Testis (tissue), 3 donors: ENCODE data around the gene DNAJB6. TPM values are rescaled to one million over a fixed set of nuclear protein-coding genes. Genes with fewer than 3 reads are reported as not detected.

Experiments
- DNase-seq: peaks from one replicate; pipeline ENCODE4 v3.0.0-alpha.2; 2019
- H3K27ac ChIP-seq, 2 donors: fragments of 200-600 bp; sonication (generic); one replicate each; pipeline ENCODE4 v1.5.1; 2019
- H3K27me3 ChIP-seq: fragments of 200-600 bp; sonication (generic); one replicate; pipeline ENCODE4 v1.5.1; 2019
- H3K36me3 ChIP-seq: fragments of 200-600 bp; sonication (generic); one replicate; pipeline ENCODE4 v1.5.1; 2017; ENCODE audit warnings: low read depth; ENCODE audit errors: missing control alignments
- H3K4me1 ChIP-seq: fragments of 200-600 bp; sonication (generic); one replicate; pipeline ENCODE4 v1.5.1; 2019
- H3K4me3 ChIP-seq, 2 donors: fragments of 200-600 bp; sonication (generic); one replicate each; pipeline ENCODE4 v1.5.1; 2017 to 2019
- H3K9me3 ChIP-seq: fragments of 200-600 bp; sonication (generic); one replicate; pipeline ENCODE4 v1.5.1; 2017
- CTCF ChIP-seq, 3 experiments: fragments of 450-650 bp in 2 of 3; fragments of 200-600 bp in 1 of 3; sonication (generic) in 1 of 3; IDR thresholded peaks; one replicate each; pipeline ENCODE4 v1.5.1; 2016 to 2019; ENCODE audit warnings: antibody characterized with exemption in 3 of 3, mild to moderate bottlenecking in 2 of 3, moderate library complexity in 1 of 3
- POLR2A ChIP-seq: fragments of 450-650 bp; IDR thresholded peaks from one replicate; pipeline ENCODE4 v1.6.1; 2017; ENCODE audit warnings: antibody characterized with exemption, mild to moderate bottlenecking, moderate library complexity
- WGBS, 2 donors: methylation state at CpG; one replicate each; pipeline ENCODE4 v1.1.5; 2018; 5-methylcytosine and 5-hydroxymethylcytosine counted together
- intact Hi-C: fragments of 100-400 bp; cut with DNase I; formaldehyde crosslinking; loops from one replicate; pipeline ENCODE4 v1.15.1; 2023; ENCODE audit warnings: low total_unique reads
- polyA plus RNA-seq: library from polyadenylated mRNA; stranded (reverse); fragments of 350-450 nt; fragmentation: Illumina TruSeq; extraction: RNeasy Lipid Tissue Mini Kit (QIAGEN cat#74804); gene quantifications from one replicate; pipeline ENCODE4 v1.2.3, GENCODE V29; 2014; ENCODE audit warnings: low read depth, low replicate concordance; ENCODE audit not compliant: insufficient read depth
- total RNA-seq, 2 donors: library from RNA; depleted of rRNA; stranded (reverse); fragments of >200 nt; gene quantifications; one replicate each; pipeline ENCODE4 v1.2.3, GENCODE V29; 2016

The DNAJB6 gene
- total and polyA plus RNA-seq, 3 donors from 2014 or later = 154 to 262 (median 172) TPM

DNA sequence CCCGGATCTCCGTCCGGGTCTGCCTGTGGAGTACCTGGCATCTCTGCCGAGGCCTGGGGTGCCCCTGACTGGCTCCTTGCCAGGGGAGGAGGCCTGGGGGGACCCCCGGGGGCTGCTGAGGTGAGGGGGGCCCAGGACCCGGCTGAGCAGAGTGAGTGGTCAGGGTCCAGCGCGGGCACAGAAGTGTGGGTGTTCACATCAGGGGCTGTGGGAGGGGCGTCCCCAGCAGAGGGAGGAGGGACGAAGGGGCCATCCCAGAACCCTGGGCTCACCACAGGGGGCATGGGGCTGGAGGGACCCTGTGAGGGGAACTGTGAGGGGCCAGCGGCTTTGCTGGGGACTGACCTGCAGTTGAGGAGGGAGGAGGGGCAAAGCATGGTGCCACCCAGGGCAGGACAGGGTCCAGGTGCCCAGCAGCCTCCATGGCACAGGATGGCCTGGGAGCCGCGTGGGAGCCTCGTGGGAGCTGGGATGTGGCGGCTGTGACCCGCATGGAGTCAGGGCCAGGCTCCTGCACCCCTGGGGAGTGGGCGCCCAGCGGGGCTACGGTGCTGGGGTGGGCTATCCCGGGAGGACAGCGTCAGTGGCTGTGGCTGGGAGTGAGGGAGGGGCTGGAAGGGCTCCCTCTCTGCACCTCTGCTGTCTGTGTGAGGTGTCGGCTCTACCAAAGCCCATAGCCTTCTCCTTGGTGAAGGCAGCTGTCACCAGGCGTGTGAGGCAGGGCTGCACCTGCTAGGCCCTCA lies 91.2 kb downstream of the DNAJB6 start:
- Histone ChIP-seq H3K27ac (no peak overlapping the region), H3K4me1 (peaks cover 7% of the 10 kb centered on the region), H3K4me3 (no peak overlapping the region), H3K27me3 (no peaks in the 10 kb centered on the region), H3K36me3 (no peaks in the 10 kb centered on the region), H3K9me3 (no peaks in the 10 kb centered on the region)
- no peak for TF ChIP-seq POLR2A
- no peak for TF ChIP-seq CTCF (IDR thresholded peaks at IDR 0.05)
- WGBS, 2 donors = 88 to 100% methylated on average over 1 to 23 of the region's 23 CpGs
- no peak for DNase-seq
- intact Hi-C loops = no loop called here

DNA sequence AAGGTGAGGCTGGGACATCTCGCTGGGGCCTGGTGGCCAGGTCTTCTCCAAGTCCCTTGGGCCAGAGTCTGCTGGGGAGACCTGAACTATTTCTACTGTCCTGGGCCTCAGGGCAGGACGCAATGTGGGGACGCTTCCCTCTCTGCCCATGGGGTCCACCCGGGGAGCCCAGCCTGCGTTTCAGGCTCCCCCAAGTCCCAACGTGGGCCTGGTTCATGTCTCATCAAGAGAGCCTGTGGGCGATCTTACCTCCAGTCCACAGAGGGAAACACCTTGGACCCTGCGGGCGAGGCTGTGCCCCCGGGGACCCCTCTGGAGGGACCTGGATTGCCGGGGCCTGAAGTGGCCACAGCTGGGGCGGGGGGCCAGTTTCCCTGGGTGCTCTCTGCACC lies 91.7 kb downstream of the DNAJB6 start:
- no peak for DNase-seq
- Histone ChIP-seq H3K4me1 (peaks cover 7% of the 10 kb centered on the region), H3K4me3 (no peak overlapping the region), H3K27ac (no peak overlapping the region), H3K9me3 (no peaks in the 10 kb centered on the region), H3K27me3 (no peaks in the 10 kb centered on the region), H3K36me3 (no peaks in the 10 kb centered on the region)
- intact Hi-C loops = no loop called here
- no peak for TF ChIP-seq POLR2A
- TF ChIP-seq CTCF (IDR thresholded peaks at IDR 0.05) = no peak
- 80 to 91% methylated on average over 1 to 12 of the region's 12 CpGs for WGBS, 2 donors

- H3K4me3 ChIP-seq = no peak overlapping the region
- no peaks in the 10 kb centered on the region for H3K9me3 ChIP-seq
- intact Hi-C loops = no loop called here
- H3K27me3 ChIP-seq = no peaks in the 10 kb centered on the region
- no peak for TF ChIP-seq POLR2A
- no peak for TF ChIP-seq CTCF (IDR thresholded peaks at IDR 0.05)
- no peak overlapping the region for H3K27ac ChIP-seq
- 83 to 91% methylated on average over 10 to 15 of the region's 15 CpGs for WGBS, 2 donors
- no peaks in the 10 kb centered on the region for H3K36me3 ChIP-seq
- peaks cover 7% of the 10 kb centered on the region for H3K4me1 ChIP-seq
- DNase-seq = no peak
These were observed 92.3 kb downstream of the DNAJB6 start for GRCh38 chr7:157429001-157429679.

- Histone ChIP-seq H3K9me3 (no peaks in the 10 kb centered on the region), H3K36me3 (no peaks in the 10 kb centered on the region), H3K27me3 (no peaks in the 10 kb centered on the region), H3K4me3 (no peak overlapping the region), H3K4me1 (peaks cover 7% of the 10 kb centered on the region), H3K27ac (no peak overlapping the region)
- TF ChIP-seq POLR2A (no peak), CTCF (IDR thresholded peaks at IDR 0.05) (no peak)
- DNase-seq = no peak
- intact Hi-C loops = no loop called here
- WGBS, 2 donors = 92 to 96% methylated on average over 5 to 6 of the region's 6 CpGs
These were observed 92.9 kb downstream of the DNAJB6 start for GRCh38 chr7:157429680-157430224.
